ENCODE results near the gene SAP30BP. TPM values are rescaled to one million over a fixed set of nuclear protein-coding genes. Genes with fewer than 3 reads are reported as not detected.

SAP30BP gene
- total and polyA plus RNA-seq, 8 donors: 22.4 to 106 (median 37.7) TPM

DNA sequence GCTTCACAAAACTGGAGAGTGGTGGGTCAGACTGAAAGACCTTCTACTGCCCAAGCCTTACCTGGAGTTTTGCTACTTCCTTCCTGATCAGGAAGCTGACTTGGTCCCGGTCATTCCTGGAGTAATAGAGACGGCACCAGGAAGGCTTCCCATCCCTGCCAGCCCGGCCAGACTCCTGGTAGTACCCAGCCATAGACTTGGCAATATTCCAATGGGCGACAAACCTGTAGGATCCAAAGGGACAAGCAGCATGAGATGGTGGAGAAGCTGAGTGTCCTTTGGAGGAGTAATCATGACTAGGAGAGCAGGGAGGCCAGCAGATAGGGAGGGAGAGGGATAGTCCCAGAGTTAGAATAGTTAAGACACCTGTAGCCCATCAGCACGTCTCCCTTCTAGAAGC is 8.9 kb upstream of the SAP30BP start:
- no peak for FAIRE-seq
- no peak for ATAC-seq
- peak in 2 of 6 donors; percentile 13 to 22 for DNase-seq
- WGBS, 2 donors: 84 to 85% methylated on average over 5 of the region's 5 CpGs
- no peaks in the 10 kb centered on the region for H3K4me1 ChIP-seq
- intact Hi-C loops (cut with DNase I): no loop called here
- H3K4me3 ChIP-seq: no peak overlapping the region
- TF ChIP-seq, protein P1, sequence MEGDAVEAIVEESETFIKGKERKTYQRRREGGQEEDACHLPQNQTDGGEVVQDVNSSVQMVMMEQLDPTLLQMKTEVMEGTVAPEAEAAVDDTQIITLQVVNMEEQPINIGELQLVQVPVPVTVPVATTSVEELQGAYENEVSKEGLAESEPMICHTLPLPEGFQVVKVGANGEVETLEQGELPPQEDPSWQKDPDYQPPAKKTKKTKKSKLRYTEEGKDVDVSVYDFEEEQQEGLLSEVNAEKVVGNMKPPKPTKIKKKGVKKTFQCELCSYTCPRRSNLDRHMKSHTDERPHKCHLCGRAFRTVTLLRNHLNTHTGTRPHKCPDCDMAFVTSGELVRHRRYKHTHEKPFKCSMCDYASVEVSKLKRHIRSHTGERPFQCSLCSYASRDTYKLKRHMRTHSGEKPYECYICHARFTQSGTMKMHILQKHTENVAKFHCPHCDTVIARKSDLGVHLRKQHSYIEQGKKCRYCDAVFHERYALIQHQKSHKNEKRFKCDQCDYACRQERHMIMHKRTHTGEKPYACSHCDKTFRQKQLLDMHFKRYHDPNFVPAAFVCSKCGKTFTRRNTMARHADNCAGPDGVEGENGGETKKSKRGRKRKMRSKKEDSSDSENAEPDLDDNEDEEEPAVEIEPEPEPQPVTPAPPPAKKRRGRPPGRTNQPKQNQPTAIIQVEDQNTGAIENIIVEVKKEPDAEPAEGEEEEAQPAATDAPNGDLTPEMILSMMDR (IDR thresholded peaks at IDR 0.05): no peak
- no peak overlapping the region for H3K27ac ChIP-seq
- no peaks in the 10 kb centered on the region for H3K27me3 ChIP-seq
- peaks cover 0 to 11% (median 0%) of the 10 kb centered on the region in 3 donors for H3K36me3 ChIP-seq
- no peaks in the 10 kb centered on the region for H3K9me3 ChIP-seq

DNA sequence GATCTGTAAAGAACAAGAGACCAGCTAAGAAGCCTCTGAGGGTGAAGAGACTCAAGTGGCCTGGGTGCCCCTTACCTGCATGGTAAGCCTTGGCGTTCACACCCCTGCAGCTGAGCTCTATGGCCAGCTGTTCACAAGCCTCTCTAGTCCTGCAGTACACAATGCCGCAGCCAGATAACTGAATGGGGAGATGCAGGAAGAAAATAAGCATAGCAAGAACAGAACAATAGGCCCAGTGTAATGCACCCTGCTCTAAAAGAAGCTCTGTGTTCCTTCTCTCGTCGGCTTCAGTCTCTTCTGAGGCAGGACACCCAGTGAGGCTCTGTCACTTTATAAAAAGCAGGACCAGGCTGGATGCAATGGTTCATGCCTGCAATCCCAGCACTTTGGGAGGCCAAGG is 5.6 kb upstream of the SAP30BP start:
- H3K9me3 ChIP-seq: no peaks in the 10 kb centered on the region
- H3K4me1 ChIP-seq: peaks cover 0 to 8% (median 6%) of the 10 kb centered on the region in 3 donors
- intact Hi-C loops (cut with DNase I): no loop called here
- H3K4me3 ChIP-seq: no peak overlapping the region
- ATAC-seq (no peak), FAIRE-seq (no peak), DNase-seq (peak in 2 of 6 donors; percentile 11 to 12)
- H3K27me3 ChIP-seq: no peaks in the 10 kb centered on the region
- TF ChIP-seq, protein P1 (IDR thresholded peaks at IDR 0.05): no peak
- WGBS, 2 donors: 88 to 91% methylated on average over 4 of the region's 4 CpGs
- no peak overlapping the region for H3K27ac ChIP-seq
- H3K36me3 ChIP-seq: peaks cover 0 to 11% (median 0%) of the 10 kb centered on the region in 3 donors

DNA sequence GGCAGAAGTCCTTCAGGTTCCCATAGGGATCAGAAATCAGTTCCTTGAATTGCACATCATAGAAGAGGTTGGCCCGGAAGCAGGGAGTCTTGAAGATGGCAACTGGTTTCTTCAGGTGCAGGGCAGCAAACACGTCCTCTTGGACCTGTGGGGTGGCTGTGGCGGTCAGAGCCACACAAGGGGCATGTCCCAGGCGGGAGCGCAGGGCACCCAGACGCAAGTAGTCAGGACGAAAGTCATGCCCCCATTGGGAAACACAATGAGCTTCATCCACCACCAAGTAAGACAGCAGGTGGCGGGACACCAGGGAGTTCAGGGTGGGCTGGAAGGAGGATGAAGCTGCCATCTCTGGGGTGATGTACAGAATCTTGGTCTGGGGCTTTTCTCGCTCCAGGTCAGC is 4.6 kb upstream of the SAP30BP start:
- Histone ChIP-seq H3K27ac (no peak overlapping the region), H3K27me3 (no peaks in the 10 kb centered on the region), H3K36me3 (peaks cover 0 to 5% (median 0%) of the 10 kb centered on the region in 3 donors), H3K4me1 (peaks cover 0 to 8% (median 6%) of the 10 kb centered on the region in 3 donors), H3K9me3 (no peaks in the 10 kb centered on the region), H3K4me3 (no peak overlapping the region)
- FAIRE-seq: no peak
- no peak for ATAC-seq
- peak in 2 of 6 donors; percentile 31 to 42 for DNase-seq
- WGBS, 2 donors: 92 to 93% methylated on average over 9 of the region's 9 CpGs
- TF ChIP-seq, protein P1 (IDR thresholded peaks at IDR 0.05): no peak
- intact Hi-C loops (cut with DNase I): no loop called here

DNA sequence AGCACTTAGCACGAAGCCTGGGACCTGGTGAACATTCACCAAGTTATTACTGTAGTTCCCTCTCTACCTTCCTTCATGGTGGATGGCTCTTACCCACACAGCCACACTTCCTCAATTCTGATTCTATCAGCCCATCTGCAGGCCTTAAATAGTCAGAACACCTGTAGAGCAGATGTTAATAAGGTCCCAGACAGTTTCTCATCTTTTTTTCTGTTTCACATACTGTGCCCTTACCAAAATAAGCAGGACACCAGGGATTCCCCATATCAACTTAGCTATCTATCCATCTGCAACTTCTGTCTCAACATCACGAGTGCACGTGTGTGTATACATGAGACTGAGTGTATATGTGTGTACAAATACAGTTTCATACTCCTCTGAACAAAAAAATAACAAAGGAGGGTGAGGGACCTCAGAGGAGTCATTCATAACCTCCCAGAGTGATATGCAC is 3.0 kb upstream of the SAP30BP start:
- DNase-seq (no peak), FAIRE-seq (no peak), ATAC-seq (no peak)
- intact Hi-C loops (cut with DNase I): no loop called here
- no peaks in the 10 kb centered on the region for H3K9me3 ChIP-seq
- no peak overlapping the region for H3K27ac ChIP-seq
- H3K4me1 ChIP-seq: peaks cover 0 to 18% (median 14%) of the 10 kb centered on the region in 3 donors
- WGBS, 2 donors: 82 to 89% methylated on average over 3 of the region's 3 CpGs
- TF ChIP-seq, protein P1 (IDR thresholded peaks at IDR 0.05): no peak
- H3K36me3 ChIP-seq: peaks cover 0 to 5% (median 0%) of the 10 kb centered on the region in 3 donors
- H3K4me3 ChIP-seq: no peak overlapping the region
- H3K27me3 ChIP-seq: no peaks in the 10 kb centered on the region

DNA sequence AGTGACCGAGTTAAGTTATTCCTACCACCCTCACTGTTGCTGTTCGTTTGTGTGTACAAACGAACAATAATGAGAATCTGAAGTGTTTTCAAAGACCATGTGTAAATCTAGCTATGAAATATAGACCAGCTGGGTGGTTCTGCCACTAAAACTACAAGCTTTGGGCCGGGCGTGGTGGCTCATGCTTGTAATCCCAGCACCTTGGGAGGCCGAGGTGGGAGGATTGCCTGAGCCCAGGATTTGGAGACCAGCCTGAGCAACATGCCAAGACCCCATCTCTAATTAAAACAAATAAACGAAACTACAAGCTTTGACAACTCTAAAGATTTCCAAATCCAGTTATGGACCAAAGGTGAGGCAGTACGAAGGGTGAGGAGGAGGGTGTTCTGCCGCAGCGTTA is 1.2 kb upstream of the SAP30BP start:
- no peak for ATAC-seq
- Histone ChIP-seq H3K27ac (no peak overlapping the region), H3K27me3 (no peaks in the 10 kb centered on the region), H3K4me1 (peaks cover 0 to 20% (median 14%) of the 10 kb centered on the region in 3 donors), H3K4me3 (peak overlapping the region in 1 of 4 donors; percentile 88), H3K9me3 (no peaks in the 10 kb centered on the region), H3K36me3 (peaks cover 0 to 15% (median 3%) of the 10 kb centered on the region in 3 donors)
- TF ChIP-seq, protein P1 (IDR thresholded peaks at IDR 0.05): no peak
- WGBS, 2 donors: 73 to 82% methylated on average over 10 of the region's 10 CpGs
- no peak for FAIRE-seq
- peak in 1 of 6 donors; percentile 15 for DNase-seq
- intact Hi-C loops (cut with DNase I): no loop called here
